Activated CD4-positive, alpha-beta T cell treated with anti-CD3 and anti-CD28 coated beads, Interleukin-2, Interleukin-6, amounts not matched to agents 100 ng/mL and 50 ng/mL, durations not matched to agents 16 hours and 8 hours (primary cell): ENCODE data around the gene GRIK2.

Source experiments
- DNase-seq: peaks from one replicate; pipeline ENCODE4 v3.0.0-alpha.2; 2020

Gene GRIK2

DNA sequence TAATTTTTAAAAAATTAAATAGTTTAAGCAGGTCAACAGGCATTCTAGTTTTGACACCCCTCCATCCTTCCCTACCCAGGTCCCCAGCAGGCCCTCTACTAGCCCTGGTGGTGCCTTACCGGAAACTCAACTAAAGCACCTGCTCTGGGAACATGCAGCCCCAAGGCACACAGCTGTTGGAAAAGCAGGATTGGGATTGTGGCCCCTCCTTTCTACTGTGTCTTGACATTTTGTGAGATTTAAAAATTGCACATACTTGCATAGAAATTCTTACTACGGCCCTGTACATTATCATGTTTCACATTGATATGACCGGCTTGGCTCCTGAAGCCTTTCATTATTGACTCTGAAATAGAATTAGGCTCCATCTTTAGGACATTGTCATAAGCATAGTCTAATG is 423.2 kb downstream of the GRIK2 start:
- no peak for DNase-seq

DNA sequence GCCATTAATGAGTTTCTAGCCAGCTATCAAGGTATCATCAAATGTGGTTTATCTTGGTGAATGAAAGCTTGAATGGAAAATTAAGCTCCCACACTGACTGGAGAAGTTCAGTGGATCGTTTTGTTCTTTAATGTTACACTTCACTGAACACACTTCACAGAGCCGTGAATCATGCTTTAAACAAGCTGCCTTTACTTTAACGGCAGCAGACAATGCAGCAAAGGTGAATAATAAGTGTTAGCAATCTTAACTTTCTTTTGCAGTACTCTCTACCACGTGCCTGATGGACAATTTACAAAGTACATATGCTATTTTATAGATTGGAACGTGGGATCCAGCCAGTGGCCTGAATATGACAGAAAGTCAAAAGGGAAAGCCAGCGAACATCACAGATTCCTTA is 424.5 kb downstream of the GRIK2 start:
- no peak for DNase-seq

- DNase-seq = no peak
Observed at GRCh38 chr6:101824551-101825345, 431.2 kb downstream of the GRIK2 start.

GRCh38 chr6:101826269-101826668 is 432.8 kb downstream of the GRIK2 start:
- DNase-seq = no peak

DNA sequence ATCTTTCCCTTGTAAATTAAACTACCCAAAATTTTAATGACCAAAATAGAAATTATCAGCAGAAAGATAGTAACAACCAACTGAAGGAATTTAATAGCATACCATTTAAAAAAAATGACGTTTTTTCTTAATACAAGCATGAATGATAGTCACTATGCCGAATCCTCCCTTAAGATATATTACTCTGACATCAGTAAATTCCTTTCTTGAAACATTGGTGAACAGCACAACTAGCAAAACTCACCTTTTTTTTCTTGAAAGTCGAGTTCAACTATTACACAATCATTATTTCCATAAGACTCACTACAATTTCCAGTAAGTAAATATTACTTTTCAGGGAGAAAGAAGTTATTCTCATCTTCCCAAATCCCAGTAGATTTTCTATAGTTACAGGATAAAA is 433.2 kb downstream of the GRIK2 start:
- no peak for DNase-seq

- DNase-seq = no peak
Observed at GRCh38 chr6:101830501-101831031, 437.1 kb downstream of the GRIK2 start.

- no peak for DNase-seq
Observed at GRCh38 chr6:101832371-101832770, 438.9 kb downstream of the GRIK2 start.

GRCh38 chr6:101840100-101840499 is 446.6 kb downstream of the GRIK2 start:
- no peak for DNase-seq

DNA sequence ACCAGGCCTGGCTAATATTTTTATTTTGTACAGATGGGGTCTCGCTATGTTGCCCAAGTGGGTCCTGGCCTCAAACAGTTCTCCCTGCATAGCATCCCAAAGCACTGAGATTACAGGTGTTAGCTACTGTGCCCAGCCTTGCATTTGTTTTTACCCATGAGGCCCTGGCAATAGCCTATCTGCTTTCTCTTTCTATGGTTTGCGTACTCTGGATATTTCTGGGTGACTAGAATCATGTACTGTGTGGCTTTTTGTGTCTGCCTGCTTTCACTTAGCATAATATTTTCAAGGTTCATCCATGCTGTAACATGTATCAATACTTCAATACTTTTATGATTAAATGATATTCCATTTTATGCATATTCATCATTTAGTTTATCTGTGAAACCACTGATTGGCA is 451.7 kb downstream of the GRIK2 start:
- DNase-seq = no peak

DNA sequence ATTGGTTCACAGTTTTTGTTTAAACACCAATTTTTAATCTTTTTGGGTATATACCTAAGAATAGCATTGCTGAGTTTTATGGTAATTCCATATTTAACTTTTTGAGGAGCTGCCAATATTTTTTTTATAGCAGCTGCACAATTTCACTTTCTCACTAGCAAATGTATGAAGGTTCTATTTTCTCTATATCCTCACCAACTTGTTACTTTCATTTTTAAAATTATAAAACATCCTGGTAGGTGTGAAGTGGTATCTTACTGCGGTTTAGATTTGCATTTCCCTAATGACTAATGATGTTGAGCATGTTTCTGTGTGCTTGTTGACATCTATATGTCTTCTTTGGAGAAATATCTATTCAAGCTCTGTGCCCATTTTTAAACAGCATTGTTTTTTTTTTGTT is 452.1 kb downstream of the GRIK2 start:
- DNase-seq = no peak

DNA sequence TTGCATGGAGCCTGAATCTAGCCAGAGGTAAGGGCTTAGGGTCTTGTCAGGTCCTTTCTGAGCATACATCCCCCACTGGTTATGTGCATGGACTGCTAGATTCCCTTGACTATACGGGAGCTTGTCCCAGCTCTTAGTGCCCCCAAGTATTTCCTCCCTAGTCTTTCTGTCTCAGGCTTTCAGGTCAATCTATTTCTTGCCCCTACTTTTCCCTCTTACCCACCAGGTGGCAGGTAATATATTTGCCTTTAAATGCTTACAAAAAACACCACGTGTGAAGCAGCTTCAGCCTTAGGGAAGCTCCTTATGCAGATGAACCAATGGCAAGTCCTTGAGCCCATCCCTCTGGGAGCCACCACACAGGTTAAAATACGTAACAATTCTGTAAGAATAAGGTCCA is 454.2 kb downstream of the GRIK2 start:
- DNase-seq = no peak

- no peak for DNase-seq
Observed at GRCh38 chr6:101851911-101852310, 458.4 kb downstream of the GRIK2 start.

DNA sequence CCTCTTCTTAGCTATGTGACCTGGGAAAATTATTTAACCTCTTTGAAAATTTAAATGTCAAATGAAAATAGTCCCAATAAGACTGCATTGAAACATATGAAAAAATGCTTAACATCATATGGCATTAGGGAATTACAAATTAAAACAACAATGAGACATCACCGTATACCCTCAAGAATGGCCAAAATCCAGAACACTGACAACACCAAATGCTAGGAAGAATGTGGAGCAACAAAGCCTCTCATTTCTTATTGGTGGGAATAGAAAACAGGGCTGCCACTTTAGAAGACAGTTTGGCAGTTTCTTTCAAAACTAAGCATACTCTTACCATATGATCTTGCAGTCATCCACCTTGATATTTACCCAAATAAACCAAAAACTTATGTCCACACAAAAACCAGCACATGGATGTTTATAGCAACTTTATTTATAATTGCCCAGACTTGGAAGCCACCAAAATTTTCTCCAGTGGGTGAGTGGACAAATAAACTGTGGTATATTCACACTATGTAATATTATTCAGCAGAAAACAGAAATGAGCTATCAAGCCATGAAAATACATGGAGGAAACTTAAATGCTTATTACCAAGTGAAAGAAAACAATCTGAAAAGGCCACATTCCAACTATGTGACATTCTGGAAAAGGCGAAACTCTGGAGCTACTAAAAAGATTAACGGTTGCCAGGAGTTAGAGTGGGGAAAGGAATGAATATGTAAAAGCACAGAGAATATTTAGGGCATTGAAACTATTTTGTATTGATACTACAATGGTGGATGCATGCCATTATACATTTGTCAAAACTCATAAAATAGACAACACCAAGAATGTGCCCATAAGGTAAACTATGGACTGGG is 459.9 kb downstream of the GRIK2 start:
- no peak for DNase-seq

- DNase-seq = no peak
Observed at GRCh38 chr6:101876431-101876830, 482.9 kb downstream of the GRIK2 start.

GRCh38 chr6:101878554-101879276 is 485.2 kb downstream of the GRIK2 start:
- no peak for DNase-seq

DNA sequence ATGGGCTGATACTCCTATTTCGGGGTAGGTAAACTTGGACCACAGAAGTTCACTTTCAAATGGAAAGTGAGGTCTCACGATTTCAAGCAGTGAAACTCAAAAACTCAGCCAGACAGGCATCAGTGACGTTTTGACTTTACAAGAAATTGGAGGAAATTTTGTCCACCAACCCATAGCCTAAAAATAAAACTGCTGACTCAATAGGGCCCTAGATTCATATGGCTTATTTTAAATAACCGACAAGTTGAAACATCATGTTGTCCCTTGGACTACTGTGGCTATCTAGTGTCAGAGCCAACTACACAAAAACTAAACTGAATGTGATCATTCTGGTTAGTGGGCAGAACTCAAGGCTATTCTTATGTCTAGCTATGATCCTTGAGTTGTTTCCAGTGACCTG is 486.3 kb downstream of the GRIK2 start:
- no peak for DNase-seq

DNA sequence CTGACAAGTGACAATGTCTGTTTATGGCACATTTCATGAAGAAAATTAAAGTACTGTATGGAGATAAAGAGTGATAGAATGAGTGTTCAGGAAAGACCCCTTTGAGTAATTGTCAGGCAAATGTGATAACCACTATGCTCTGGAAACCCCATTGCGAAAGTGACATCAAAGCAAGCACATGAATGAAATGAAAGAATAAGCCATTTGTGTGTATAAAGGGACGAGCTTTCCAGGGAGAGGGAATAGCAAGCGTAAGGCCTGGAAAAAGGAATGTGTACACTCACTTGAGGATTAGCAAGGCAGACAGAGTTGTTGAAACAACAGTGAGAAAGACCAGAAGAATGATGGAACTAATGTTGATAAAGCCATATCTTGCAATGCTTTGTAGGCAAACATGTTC is 490.0 kb downstream of the GRIK2 start:
- no peak for DNase-seq

DNA sequence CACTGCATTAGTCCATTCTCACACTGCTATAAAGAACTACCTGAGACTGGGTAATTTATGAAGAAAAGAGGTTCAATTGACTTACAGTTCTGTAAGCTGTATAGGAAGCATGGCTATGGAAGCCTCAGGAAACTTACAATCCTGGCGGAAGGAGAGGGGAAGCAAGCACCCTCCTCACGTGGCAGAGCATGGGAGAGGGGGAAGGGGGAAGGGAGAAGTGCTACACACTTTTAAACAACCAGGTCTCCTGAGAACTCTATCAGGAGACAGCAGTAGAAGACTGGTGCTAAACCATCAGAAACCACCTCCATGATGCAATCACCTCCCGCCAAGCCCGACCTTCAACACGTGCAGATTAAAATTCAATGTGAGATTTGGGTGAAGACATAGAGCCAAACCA is 494.0 kb downstream of the GRIK2 start:
- DNase-seq = no peak

GRCh38 chr6:101907356-101908217 is 514.1 kb downstream of the GRIK2 start:
- no peak for DNase-seq

DNA sequence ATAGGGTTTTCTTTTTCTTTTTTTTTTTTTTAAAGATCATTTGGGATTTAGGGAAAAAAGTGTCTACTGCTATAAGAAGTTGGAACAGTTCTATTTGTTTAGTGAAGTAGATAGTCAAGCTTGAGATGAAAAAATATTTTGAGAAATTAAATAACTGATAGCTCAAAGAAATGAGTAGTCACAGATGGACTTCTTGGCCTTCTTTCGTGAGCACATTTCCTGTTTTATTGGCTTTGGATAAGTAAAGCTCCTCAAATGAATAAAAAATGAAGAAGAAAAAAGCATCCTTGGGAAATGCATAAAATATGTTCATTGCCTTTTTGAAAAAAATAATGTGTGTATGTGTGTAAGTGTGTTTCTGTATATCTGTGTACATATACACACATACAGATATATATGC is 515.9 kb downstream of the GRIK2 start:
- no peak for DNase-seq

DNA sequence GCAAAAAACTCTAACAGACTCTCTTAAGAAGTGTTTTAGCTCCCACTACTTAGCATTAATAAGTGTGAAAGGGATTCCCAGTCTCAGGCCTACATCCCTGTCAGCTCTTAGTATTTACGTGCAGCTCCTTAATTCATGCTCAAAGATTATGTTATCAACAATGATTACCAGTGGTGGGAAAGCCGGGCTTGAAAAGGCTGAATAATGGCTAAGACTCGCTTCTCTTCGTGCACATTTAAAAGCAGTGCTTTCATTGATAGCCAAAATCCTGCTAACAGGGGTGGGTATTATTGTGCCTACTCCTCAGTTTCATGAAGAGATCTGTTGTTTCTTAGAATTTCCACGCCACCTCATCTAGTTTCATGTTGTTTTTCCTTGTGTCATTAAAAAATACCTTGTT is 518.8 kb downstream of the GRIK2 start:
- no peak for DNase-seq

GRCh38 chr6:101918471-101918870 is 525.0 kb downstream of the GRIK2 start:
- DNase-seq = no peak
